Upper lobe of left lung (tissue), 6 donors: ENCODE results near the gene SLC25A44. TPM values are rescaled to one million over a fixed set of nuclear protein-coding genes. Genes with fewer than 3 reads are reported as not detected.

Experiments
- ATAC-seq, 2 donors: fragments of 200-7000 bp; cut with Tn5 transposase; one replicate each; pipeline ENCODE4 v1.9.1; 2022; ENCODE audit warnings: mild to moderate bottlenecking in 2 of 2, moderate library complexity in 2 of 2; ENCODE audit not compliant: low FRiP score in 2 of 2
- DNase-seq, 2 donors: peaks; one replicate each; pipeline ENCODE4 v3.0.0-alpha.2; 2019 to 2020
- H3K27ac ChIP-seq, 4 donors: fragments of 200-600 bp; sonication (generic); one replicate each; pipeline ENCODE4 v1.5.1; 2016 to 2019
- H3K27me3 ChIP-seq, 4 donors: fragments of 200-600 bp; sonication (generic); one replicate each; pipeline ENCODE4 v1.5.1; 2017 to 2019
- H3K36me3 ChIP-seq, 4 donors: fragments of 200-600 bp; sonication (generic); one replicate each; pipeline ENCODE4 v1.5.1; 2016 to 2019
- H3K4me1 ChIP-seq, 4 donors: fragments of 200-600 bp; sonication (generic); one replicate each; pipeline ENCODE4 v1.5.1; 2018 to 2019
- H3K4me3 ChIP-seq, 4 donors: fragments of 200-600 bp; sonication (generic); one replicate each; pipeline ENCODE4 v1.5.1; 2017 to 2019; ENCODE audit warnings: mild to moderate bottlenecking in 2 of 4, moderate library complexity in 1 of 4
- H3K9me3 ChIP-seq, 4 donors: fragments of 200-600 bp; sonication (generic); one replicate each; pipeline ENCODE4 v1.5.1; 2018 to 2019
- EP300 ChIP-seq, 4 donors: sonication (generic); formaldehyde crosslinking; IDR thresholded peaks; one replicate each; pipeline ENCODE4 v1.5.1; 2017; ENCODE audit warnings: antibody characterized with exemption in 4 of 4, control low read depth in 2 of 4
- POLR2A ChIP-seq, 4 donors: fragments of 450-650 bp; IDR thresholded peaks; one replicate each; pipeline ENCODE4 v1.5.1; 2016 to 2017; ENCODE audit warnings: antibody characterized with exemption in 4 of 4, mild to moderate bottlenecking in 2 of 4
- POLR2AphosphoS5 ChIP-seq, 2 donors: sonication (generic); formaldehyde crosslinking; IDR thresholded peaks; one replicate each; pipeline ENCODE4 v1.5.1; 2017; ENCODE audit warnings: antibody characterized with exemption in 2 of 2
- WGBS, 2 donors: methylation state at CpG; one replicate each; pipeline ENCODE4 v1.1.5; 2017 to 2018; 5-methylcytosine and 5-hydroxymethylcytosine counted together
- total RNA-seq, 6 donors: library from RNA; depleted of rRNA in 4 of 6; stranded (reverse); fragments of >200 nt in 4 of 6; gene quantifications; one replicate each; pipeline versions ENCODE4 v1.1.0 to v1.2.1, GENCODE V29; 2016 to 2021
- TF ChIP-seq, protein P1 (sequence below), 6 experiments: fragments of 450-650 bp in 4 of 6; fragments of 200-600 bp in 2 of 6; sonication (generic) in 2 of 6; IDR thresholded peaks; one replicate each; pipeline ENCODE4 v1.5.1; 2016 to 2019; ENCODE audit warnings: antibody characterized with exemption in 6 of 6
- donor health status: DM: no; HTN: no; CAD: no; lungs with moderate emphysema.
- donor health status: DM: no; HTN: yes; CAD: no; lungs with severe emphysema.

SLC25A44 gene
- total RNA-seq, 6 donors from 2014 or later: 11.0 to 27.4 (median 21.1) TPM

DNA sequence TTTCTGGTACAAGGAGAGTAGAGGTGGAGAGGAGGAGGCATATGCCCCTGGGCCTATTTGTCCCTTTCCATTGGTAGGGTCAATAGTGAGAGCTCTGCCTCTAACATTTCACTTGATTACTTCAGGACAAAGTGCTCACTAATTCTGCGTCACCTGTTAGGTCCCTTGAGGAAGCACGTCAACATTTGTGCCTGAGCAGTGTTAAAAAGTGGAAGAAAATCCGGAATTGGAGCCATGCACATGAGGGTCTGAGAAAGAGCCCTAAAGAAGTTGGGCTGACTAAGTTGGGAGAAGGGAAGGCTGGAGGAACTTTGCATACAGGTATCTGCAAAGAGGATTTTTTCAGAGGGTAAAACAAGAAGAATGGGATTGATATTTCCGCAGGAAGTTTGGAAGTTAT lies 1.9 kb downstream of the SLC25A44 start:
- Histone ChIP-seq H3K4me1 (peaks cover 16 to 47% (median 18%) of the 10 kb centered on the region in 4 donors), H3K9me3 (no peaks in the 10 kb centered on the region), H3K36me3 (peaks cover 6 to 30% (median 20%) of the 10 kb centered on the region in 4 donors), H3K4me3 (no peak overlapping the region), H3K27ac (no peak overlapping the region), H3K27me3 (no peaks in the 10 kb centered on the region)
- ATAC-seq (no peak), DNase-seq (no peak)
- WGBS, 2 donors: 72 to 77% methylated on average over 4 of the region's 4 CpGs
- TF ChIP-seq, protein P1, sequence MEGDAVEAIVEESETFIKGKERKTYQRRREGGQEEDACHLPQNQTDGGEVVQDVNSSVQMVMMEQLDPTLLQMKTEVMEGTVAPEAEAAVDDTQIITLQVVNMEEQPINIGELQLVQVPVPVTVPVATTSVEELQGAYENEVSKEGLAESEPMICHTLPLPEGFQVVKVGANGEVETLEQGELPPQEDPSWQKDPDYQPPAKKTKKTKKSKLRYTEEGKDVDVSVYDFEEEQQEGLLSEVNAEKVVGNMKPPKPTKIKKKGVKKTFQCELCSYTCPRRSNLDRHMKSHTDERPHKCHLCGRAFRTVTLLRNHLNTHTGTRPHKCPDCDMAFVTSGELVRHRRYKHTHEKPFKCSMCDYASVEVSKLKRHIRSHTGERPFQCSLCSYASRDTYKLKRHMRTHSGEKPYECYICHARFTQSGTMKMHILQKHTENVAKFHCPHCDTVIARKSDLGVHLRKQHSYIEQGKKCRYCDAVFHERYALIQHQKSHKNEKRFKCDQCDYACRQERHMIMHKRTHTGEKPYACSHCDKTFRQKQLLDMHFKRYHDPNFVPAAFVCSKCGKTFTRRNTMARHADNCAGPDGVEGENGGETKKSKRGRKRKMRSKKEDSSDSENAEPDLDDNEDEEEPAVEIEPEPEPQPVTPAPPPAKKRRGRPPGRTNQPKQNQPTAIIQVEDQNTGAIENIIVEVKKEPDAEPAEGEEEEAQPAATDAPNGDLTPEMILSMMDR (IDR thresholded peaks at IDR 0.05): no peak
- TF ChIP-seq POLR2A (IDR thresholded peaks at IDR 0.05) (no peak), EP300 (IDR thresholded peaks at IDR 0.05) (no peak), POLR2AphosphoS5 (IDR thresholded peaks at IDR 0.05) (no peak)

DNA sequence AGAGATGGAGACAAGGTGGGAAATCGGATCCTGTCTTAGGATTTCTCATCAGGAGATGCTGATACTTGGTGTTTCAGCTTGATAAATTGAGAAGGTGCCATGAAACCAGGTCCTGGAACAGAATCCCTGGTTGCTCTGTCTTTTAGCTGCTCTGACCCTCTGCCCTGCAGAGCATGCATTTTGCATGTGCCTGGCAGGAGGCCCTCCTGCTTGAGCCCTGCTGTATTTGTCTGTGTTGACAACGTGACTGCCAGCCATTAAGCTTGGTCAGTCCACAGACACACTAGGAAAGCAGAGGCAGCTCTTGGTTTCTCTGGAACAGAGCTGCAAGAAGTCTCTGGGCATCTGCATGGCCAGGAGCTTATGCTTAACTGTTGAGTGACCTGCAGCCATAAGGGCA lies 2.5 kb downstream of the SLC25A44 start:
- H3K36me3 ChIP-seq: peaks cover 6 to 36% (median 20%) of the 10 kb centered on the region in 4 donors
- no peaks in the 10 kb centered on the region for H3K27me3 ChIP-seq
- ATAC-seq (no peak), DNase-seq (no peak)
- no peak overlapping the region for H3K4me3 ChIP-seq
- peaks cover 16 to 49% (median 20%) of the 10 kb centered on the region in 4 donors for H3K4me1 ChIP-seq
- H3K9me3 ChIP-seq: no peaks in the 10 kb centered on the region
- TF ChIP-seq POLR2AphosphoS5 (IDR thresholded peaks at IDR 0.05) (no peak), EP300 (IDR thresholded peaks at IDR 0.05) (no peak), POLR2A (IDR thresholded peaks at IDR 0.05) (no peak)
- TF ChIP-seq, protein P1 (IDR thresholded peaks at IDR 0.05): no peak
- WGBS, 2 donors: 65 to 70% methylated on average over 2 of the region's 2 CpGs
- H3K27ac ChIP-seq: no peak overlapping the region

DNA sequence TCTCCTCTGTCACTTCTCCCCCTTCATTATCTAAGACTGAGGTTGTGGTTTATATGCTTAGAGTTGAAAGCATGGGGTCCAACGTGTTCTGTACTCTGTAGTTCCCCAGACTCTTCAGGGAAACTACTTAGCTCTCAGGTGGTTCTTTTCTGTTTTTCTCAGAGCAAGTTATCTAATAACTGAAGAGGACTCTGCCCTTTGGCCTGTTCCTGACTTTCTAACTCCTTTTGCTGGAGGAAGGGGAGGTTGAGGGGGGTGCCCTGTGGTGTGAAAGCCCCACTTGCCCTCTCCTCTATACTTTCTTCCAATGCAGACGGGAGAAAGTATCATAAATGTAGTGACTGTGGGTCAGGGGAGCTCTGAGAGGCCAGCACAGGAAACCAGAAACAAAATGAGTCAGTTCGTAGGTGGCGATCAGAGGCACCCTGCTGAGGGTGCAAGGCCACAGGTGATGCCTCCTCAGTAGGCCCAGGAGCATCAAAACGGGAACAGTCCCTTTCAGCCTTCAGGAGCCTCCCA lies 5.0 kb downstream of the SLC25A44 start:
- 75 to 77% methylated on average over 5 of the region's 5 CpGs for WGBS, 2 donors
- DNase-seq (no peak), ATAC-seq (no peak)
- no peaks in the 10 kb centered on the region for H3K27me3 ChIP-seq
- TF ChIP-seq POLR2AphosphoS5 (IDR thresholded peaks at IDR 0.05): no peak
- TF ChIP-seq, protein P1 (IDR thresholded peaks at IDR 0.05): no peak
- TF ChIP-seq POLR2A (IDR thresholded peaks at IDR 0.05): no peak
- TF ChIP-seq EP300 (IDR thresholded peaks at IDR 0.05): no peak
- peaks cover 12 to 51% (median 15%) of the 10 kb centered on the region in 4 donors for H3K4me1 ChIP-seq
- H3K36me3 ChIP-seq: peaks cover 6 to 52% (median 20%) of the 10 kb centered on the region in 4 donors
- H3K9me3 ChIP-seq: no peaks in the 10 kb centered on the region
- H3K27ac ChIP-seq: no peak overlapping the region
- H3K4me3 ChIP-seq: no peak overlapping the region

- Histone ChIP-seq H3K9me3 (no peaks in the 10 kb centered on the region), H3K27ac (no peak overlapping the region), H3K4me1 (peaks cover 5 to 42% (median 8%) of the 10 kb centered on the region in 4 donors), H3K36me3 (peaks cover 6 to 62% (median 21%) of the 10 kb centered on the region in 4 donors), H3K4me3 (no peak overlapping the region), H3K27me3 (no peaks in the 10 kb centered on the region)
- TF ChIP-seq EP300 (IDR thresholded peaks at IDR 0.05): no peak
- TF ChIP-seq, protein P1 (IDR thresholded peaks at IDR 0.05): no peak
- TF ChIP-seq POLR2AphosphoS5 (IDR thresholded peaks at IDR 0.05): no peak
- TF ChIP-seq POLR2A (IDR thresholded peaks at IDR 0.05): no peak
- ATAC-seq (no peak), DNase-seq (no peak)
- WGBS, 2 donors: 89 to 92% methylated on average over 8 of the region's 8 CpGs
These were observed 6.1 kb downstream of the SLC25A44 start for GRCh38 chr1:156200044-156200443.

- Histone ChIP-seq H3K4me3 (no peak overlapping the region), H3K9me3 (no peaks in the 10 kb centered on the region), H3K27me3 (no peaks in the 10 kb centered on the region), H3K36me3 (peaks cover 12 to 82% (median 37%) of the 10 kb centered on the region in 4 donors), H3K4me1 (peaks cover 0 to 14% (median 4%) of the 10 kb centered on the region in 4 donors), H3K27ac (no peak overlapping the region)
- ATAC-seq: peak in 1 of 2 donors; percentile 60
- TF ChIP-seq POLR2A (IDR thresholded peaks at IDR 0.05) (no peak), POLR2AphosphoS5 (IDR thresholded peaks at IDR 0.05) (no peak), EP300 (IDR thresholded peaks at IDR 0.05) (no peak)
- no peak for DNase-seq
These were observed 9.4 kb downstream of the SLC25A44 start for GRCh38 chr1:156203331-156203730.
